GM19372 (cell line): ENCODE results near the gene EPS15.
"Not testable (repeated sequence)": the region's sequence is repeated elsewhere in the genome, so short reads cannot be mapped to it uniquely, and the experiment has no call there.

Source experiments
- ATAC-seq: cut with Tn5 transposase; IDR thresholded peaks from one replicate; pipeline ENCODE4 v1.9.1; 2021; ENCODE audit warnings: mild to moderate bottlenecking, low read depth, moderate library complexity; ENCODE audit not compliant: unreplicated experiment

EPS15 gene

DNA sequence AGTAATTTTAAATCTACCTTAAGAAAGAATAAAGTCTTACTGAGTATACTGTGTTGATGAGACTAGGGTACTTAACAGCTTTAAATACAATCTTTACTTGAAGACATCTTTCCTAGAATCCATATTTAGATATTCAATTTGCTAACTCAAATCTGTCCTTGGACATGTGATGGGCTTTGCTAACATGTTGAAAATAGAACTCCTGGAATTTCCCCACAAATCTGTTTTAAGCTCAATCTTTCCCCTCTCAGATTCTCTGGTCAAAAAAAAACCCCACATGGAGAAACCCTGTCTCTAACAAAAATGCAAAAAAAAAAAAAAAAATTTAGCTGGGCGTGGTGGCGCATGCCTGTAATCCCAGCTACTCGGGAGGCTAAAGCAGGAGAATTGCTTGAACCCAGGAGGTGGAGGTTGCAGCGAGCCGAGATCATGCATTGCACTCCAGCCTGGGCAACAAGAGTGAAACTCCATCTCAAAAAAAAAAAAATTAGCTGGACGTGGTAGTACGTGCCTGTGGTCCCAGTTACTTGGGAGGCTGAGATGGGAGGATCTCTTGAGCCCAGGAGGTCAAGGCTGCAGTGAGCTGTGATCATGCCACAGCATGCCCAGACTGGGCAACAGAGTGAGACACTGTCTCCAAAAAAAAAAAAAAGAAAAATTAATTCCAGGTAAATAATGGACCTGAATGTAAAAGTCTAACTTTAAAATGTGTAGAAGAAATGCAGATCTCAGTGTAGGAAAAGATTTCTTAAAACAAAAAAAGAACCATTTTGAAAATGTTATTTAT is 109.1 kb downstream of the EPS15 start:
- ATAC-seq, result not testable (repeated sequence)

DNA sequence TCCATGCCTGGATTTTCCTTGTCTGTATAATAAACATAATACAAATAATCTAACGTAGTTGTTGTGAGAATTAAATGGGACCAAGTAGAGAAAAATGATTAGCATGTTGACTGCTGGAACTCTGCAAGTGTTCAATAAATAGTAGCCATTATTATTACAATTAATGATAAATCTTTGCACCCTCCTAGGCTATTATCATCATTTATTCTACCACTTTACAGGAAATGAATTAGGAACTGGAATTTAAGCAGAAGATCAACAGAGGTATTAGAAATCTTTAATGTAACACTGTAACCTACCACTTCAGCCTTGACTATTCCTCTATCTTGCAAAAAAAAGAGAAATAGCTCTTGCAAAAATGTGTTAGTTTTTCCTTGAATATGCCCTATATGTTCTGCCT is 126.8 kb downstream of the EPS15 start:
- ATAC-seq, result no peak

DNA sequence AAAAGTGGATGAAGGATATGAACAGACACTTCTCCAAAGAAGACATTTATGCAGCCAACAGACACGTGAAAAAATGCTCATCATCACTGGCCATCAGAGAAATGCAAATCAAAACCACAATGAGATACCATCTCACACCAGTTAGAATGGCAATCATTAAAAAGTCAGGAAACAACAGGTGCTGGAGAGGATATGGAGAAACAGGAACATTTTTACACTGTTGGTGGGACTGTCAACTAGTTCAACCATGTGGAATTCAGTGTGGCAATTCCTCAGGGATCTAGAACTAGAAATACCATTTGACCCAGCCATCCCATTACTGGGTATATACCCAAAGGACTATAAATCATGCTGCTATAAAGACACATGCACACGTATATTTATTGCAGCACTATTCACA is 128.4 kb downstream of the EPS15 start:
- not testable (repeated sequence) for ATAC-seq

DNA sequence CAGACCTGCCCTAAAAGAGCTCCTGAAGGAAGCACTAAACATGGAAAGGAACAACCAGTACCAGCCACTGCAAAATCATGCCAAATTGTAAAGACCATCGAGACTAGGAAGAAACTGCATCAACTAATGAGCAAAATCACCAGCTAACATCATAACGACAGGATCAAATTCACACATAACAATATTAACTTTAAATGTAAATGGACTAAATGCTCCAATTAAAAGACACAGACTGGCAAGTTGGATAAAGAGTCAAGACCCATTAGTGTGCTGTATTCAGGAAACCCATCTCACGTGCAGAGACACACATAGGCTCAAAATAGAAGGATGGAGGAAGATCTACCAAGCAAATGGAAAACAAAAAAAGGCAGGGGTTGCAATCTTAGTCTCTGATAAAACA is 131.8 kb downstream of the EPS15 start:
- not testable (repeated sequence) for ATAC-seq

DNA sequence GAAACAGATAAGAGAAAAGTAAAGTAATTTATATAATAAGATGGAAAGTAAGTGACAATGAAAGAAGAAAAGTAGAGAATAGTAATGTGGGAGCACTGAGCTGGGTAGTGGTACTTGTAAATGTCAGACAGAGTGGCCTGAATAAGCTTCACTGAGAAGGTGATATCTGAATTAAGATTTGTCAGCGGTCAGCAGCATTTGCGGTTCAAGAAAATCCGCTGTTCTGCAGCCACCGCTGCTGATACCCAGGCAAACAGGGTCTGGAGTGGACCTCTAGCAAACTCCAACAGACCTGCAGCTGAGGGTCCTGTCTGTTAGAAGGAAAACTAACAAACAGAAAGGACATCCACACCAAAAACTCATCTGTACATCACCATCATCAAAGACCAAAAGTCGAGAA is 132.8 kb downstream of the EPS15 start:
- not testable (repeated sequence) for ATAC-seq

DNA sequence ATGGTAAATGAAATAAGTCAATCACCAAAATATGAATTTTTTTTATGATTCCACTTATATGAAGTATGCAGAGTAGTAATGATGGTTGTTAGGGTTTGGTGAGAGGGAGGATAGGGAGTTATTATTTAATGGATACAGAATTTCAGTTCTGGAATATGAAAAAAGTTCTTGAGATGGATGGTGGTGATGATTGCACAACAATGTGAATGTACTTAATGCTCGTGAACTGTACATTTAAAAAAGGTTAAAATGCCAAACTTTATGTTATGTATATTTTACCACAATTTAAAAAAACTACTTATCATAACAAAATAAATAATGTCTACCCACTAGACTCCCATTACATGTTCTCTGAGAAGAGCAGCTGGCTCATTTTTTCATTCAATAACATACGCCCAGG is 133.3 kb downstream of the EPS15 start:
- no peak for ATAC-seq

DNA sequence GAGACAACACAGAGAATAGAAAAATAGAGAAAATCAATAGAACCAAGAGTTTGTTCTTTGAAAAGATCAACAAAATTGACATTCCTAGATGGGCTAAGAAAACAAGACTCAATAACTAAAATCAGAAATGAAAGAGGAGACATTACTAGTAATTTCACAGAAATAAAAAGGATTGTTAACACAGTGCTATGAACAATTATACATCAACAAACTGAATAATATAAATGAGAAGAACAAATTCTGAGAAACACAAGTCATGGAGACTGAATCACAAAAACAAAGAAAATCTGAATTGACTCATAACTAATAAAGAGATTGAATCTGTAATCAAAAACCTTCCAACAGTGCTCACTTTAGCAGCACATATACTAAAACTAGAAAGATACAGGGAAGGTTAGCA is 137.1 kb downstream of the EPS15 start:
- no peak for ATAC-seq

DNA sequence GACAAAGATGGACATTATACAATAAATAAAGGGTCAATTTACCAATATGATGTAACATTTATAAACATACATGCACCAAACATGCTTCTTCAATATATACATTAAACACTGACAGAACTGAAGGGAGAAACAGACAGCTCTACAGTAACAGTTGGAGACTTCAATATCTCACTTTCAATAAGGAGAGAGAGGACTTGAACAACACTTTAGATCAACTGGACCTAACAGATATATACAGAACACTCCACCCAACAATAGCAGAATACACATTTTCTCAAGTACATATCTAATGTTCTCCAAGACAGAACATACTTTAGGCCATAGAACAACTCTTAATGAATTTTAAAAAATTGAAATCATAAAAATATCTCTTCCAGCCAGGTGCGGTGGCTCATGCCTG is 138.1 kb downstream of the EPS15 start:
- no peak for ATAC-seq

DNA sequence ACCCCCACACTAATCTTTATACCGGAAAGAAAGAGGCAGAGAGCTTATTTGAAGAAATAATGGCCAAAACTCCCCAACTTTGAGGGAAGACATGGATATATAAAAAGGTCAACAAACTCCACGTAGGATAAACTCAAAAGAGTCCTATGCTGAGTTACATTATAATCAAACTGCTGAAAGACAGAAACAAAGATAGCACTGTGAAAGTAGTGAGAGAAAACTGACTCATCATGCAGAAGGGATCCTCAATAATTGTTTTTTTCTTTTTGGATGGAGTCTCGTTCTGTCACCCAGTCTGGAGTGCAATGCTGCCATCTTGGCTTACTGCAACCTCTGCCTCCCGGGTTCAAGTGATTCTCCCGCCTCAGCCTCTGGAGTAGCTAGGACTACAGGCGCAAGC is 140.2 kb downstream of the EPS15 start:
- ATAC-seq, result no peak

DNA sequence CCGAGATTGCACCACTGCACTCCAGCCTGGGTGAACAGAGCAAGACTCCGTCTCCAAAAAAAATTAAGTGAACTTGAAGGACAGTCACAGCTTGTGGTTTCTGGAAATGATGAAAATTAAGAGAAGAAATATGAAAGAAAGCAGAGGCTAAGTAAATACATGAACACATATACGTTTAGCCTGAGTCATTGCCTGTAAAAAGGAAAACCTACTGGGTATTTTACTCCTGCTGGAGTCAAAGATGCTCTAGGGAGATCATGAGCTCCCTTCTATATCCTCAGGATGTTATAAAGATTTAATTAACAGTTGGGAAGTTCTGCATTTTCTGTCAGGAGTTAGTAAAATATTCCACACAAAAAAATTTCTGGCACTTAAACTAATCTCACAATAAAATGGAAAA is 145.2 kb downstream of the EPS15 start:
- ATAC-seq, result no peak

DNA sequence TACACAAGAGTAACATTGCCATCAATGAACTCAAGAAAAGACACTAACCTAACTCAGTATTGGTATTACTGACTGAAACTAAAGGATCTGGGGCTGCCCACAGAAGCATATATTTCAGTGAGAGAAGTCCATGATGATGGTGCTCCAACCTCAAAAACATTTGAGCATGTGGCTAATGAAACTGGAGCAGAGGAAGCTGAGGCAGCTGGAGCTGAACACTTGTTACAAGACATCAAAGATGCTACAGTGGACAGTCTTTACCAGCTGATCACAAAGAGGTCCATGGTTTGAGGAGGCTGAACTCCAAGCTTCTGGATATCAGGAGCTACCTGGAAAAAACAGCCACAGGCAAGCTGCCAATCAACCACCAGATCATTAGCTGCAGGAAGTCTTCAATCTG is 146.5 kb downstream of the EPS15 start:
- no peak for ATAC-seq

DNA sequence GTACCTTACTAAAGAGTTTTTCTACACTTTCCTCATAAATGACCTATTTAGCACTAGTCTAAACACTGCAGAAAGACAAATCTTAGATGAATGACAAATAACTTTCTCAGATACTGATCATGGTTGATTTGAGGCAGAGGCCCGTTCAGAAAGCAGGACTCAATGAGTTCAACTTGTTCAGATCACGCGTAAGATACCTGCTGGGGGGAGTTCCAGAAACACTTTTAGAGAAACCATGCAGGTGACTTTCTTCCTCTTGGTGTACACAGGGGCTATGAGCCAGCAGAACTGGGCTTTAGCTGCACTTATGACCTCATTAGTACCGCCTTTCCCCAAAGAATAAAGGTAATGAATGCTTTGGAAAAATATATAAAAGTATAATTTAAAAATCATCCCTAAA is 149.9 kb downstream of the EPS15 start:
- ATAC-seq, result no peak

DNA sequence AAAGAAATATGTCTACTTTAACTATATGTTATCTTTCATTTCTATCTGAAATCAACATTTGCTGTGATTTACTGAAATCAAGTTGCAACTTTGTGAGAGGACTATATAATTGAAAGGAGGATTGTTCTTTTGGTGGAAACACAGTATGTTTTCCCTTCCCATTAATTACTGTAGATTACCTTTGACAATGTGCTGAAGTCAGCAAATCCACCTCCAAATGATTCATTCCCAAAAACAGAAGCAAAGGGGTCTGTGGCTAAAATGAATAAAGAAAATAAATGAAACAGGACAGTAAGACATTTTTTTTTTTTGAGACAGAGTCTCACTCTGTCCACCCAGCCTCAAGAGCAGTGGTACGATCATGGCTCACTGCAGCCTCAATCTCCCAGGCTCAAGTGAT is 153.3 kb downstream of the EPS15 start:
- no peak for ATAC-seq

DNA sequence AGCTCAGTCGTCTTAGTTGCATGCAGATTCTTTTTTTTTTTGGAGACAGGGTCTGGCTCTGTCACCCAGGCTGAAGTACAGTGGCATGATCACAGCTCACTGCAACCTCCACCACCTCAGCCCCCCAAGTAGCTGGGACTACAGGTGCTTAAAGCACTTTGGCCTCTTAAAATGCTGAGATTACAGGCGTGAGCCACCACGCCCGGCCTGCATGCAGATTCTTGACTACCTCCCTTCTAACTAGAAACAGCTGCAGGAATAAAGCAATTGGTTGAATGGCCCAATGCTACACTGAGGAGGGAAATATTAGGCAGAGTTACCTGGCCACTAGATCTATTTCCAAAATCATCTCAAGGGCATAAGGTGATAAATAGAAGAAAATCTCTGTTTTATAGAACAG is 159.2 kb downstream of the EPS15 start:
- no peak for ATAC-seq

DNA sequence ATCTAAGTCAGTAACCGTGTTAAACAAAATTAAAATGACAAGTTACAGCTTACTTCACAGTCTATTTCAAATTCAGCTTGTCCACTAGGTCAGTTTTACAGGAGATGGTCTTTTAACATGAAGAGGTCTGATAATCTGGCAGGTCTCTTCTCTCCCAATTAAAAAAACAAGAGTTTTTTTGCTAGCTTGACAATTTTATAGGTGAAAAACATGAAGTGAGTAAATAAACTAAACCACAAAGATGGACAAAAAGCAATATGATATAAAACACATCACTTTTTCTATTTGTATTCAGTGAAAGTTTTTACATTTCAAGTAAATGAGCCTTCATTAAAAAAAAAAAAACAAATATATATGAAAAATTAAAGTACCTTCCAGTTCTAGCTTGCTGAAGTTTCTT is 163.7 kb downstream of the EPS15 start:
- no peak for ATAC-seq

DNA sequence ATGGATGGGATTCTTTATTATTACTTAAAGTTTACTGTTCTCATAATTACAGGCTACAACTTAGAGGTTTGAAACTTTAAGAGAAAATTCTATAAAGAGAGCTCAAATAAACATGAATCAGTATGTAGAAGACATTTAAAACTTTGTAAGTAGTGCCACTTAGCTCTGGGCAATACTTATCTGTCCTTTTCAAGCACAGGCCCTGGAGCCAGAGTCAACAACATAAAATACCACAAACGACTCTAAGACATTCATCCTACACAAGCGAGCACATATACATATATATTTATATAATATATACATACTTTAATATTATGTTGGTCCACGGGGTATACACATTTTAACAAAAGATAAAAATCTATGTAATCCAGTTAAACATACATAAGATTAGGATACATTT is 164.7 kb downstream of the EPS15 start:
- ATAC-seq, result no peak

DNA sequence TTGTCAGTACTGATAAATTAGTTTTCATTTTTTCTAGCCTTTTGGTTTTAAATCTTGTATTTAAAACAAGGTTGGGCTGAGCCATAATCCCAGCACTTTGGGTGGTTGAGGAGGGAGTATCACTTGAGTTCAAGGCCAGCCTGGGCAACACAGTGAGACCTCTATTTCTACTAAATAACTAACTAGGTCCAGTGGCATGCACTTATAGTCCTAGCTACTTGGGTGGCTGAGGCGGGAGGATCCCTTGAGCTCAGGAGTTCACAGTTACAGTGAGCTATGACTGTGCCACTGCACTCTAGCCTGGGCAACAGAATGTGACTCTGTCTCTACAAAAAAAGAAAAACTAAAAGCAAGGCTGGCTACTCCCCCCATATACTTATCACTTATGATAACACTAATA is 167.2 kb downstream of the EPS15 start:
- ATAC-seq, result no peak

DNA sequence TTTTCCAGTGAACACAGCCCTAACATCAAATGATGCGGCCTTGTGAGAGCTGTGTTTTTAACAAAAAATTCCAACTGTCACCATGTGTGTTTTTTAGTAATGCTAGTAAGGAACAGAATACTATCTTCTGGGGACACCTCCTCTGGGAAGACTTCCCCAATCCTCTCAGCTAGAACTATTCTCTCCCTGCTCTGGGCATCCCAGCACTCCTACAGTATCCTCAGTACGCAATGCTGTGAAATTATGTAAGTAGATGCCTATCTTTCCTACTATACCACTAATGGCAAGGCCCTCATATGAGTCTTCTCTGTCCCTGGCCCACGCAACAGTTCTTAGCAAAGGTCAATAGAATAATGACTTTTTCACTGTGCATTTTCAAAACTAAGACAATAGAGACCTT is 169.2 kb downstream of the EPS15 start:
- no peak for ATAC-seq

DNA sequence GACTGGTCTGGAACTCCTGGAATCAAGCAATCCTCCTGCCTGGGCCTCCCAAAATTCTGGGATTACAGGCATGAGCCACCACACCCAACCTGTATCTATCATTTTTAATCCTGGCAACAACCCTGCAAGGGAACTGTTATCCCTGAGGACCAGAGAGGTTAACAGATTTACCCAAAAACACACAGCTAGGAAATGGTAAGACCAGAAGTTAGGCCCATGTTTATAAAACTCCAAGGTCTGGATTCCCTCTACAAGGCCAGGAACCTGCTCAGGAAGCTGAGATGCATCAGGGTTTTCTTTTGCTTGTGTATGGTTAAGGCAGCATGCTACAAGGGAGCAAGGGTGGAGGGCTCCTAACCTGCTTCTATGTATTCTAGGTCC is 170.9 kb downstream of the EPS15 start:
- ATAC-seq, result no peak

DNA sequence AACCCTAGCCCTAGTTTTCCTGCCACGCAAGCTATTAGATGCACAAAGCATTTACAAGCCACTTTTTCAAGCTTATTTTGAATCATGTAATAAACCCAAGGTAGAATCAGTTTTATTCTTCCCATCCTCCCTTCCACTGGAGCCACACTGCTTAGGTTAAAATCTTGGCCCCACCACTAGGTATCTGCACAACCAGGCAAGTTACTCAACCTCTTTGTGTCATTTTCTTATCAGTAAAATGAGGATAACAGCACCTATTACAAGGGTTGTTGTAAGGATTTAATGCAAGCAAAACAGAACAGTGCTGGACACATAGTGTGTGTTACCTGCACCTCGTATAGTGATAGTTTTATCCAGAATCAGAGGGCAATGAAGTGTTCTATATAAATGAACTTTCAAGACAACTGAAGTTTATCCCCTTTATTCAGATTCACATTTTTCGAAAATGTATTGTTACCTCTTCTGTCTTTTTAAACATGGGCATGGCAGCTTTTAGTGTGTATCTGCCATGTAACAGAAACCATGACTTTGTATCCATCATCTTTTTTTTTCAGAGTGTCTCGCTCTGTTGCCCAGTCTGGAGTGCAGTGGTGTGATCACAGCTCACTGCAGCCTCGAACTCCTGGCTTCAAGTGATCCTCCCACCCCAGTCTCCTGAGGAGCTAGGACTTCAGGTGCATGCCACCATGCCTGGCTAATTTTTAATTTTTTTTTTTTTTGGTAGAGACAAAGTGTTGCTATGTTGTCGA is 171.5 kb downstream of the EPS15 start:
- no peak for ATAC-seq

DNA sequence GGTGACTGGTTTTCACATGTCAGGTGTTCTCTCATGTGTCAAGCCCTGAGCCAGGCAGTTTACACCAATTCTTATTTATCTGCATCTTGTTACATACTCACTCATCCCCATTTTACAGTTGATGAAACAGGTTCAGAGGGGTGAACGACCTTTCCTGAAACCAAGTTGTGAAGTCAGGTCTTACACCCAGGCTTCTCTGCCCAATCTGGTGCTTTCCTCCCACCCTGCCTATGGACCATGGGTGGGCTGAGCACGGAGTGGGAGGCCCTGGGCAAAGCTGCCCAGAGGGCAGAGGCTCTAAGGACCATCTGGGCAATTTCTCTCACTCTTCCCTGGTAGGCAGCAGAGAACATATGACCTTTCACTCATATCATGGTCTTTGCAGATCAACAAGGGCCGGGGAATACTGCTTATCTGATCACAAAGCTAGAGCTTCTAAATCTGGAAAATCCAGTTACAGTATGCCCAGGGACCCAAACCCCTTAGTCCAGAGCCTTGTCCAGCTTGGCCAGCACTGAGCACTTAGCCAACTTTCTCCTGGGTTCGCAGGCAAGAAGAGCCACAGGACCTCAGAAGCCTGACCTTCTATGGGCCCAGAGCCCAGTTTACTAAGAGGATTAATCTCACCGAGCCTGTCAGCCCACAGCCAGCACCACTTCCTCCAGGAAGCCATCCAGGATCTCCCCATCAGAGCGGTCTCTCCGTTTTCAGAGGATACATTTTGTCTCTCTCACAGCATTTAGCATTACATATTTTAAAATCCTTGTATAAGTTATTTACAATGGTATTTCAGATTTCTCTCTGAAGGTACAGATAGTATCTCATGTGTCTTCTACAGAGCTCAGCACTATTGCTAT is 172.8 kb downstream of the EPS15 start:
- ATAC-seq, result no peak
